ENCODE data around the gene AUP1.
A peak's percentile ranks its signal among the peaks of the same experiment; 100 is the strongest.

Gene AUP1

DNA sequence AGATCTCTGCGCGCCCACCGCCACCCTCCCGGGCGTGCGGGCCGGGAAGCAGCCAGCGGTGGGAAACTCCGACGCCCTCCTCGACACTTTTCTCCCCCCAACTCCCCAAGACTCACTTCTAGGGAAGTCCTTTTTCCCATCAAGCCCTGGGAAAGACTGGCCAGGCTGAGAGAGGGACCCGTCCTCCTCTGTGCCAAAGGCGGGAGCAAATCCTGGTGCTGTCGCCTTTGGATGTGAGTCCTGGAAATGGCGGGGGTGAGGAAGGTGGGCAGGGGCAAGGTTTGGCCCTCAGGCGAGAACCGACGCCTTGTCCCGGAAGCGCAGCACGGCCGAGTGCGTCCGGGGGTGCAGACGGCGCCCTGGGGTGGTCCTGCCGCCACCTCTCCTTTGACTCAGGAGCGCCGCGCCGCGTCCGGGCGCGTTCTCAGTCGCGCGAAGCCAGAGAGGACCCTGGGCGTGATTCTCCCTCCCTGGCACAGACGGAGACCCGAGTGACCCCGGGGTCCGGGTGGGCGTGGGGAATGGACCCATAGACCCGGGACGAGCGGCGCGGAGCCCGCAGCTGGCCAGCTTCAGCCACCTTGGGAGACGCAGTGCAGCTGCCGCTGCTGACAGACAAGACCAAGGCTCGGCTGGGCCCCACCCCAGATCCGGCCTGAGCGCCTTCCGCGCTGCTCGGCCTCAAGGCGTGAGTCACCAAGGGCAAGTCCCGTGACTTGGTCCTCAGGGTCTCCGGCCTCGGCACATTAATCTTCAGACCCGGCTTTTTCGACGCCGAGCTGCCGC, 26.6 kb downstream of the AUP1 start:
- H3K27me3 ChIP-seq (ENCODE audit: insufficient read depth, low read depth) = peaks cover 12% of the 10 kb centered on the region; the same call in 1 of the 2 replicates
- no peaks in the 10 kb centered on the region for H4K20me1 ChIP-seq (ENCODE audit: insufficient read depth)
- H3K27ac ChIP-seq = no peak overlapping the region
- H3K9ac ChIP-seq = peak overlapping the region; percentile 42; the same call in 1 of the 2 replicates
- H3K36me3 ChIP-seq (ENCODE audit: insufficient read depth) = no peaks in the 10 kb centered on the region
- peak overlapping the region; percentile 98 for H2AFZ ChIP-seq (ENCODE audit: low read depth)
- TF ChIP-seq, protein P1, sequence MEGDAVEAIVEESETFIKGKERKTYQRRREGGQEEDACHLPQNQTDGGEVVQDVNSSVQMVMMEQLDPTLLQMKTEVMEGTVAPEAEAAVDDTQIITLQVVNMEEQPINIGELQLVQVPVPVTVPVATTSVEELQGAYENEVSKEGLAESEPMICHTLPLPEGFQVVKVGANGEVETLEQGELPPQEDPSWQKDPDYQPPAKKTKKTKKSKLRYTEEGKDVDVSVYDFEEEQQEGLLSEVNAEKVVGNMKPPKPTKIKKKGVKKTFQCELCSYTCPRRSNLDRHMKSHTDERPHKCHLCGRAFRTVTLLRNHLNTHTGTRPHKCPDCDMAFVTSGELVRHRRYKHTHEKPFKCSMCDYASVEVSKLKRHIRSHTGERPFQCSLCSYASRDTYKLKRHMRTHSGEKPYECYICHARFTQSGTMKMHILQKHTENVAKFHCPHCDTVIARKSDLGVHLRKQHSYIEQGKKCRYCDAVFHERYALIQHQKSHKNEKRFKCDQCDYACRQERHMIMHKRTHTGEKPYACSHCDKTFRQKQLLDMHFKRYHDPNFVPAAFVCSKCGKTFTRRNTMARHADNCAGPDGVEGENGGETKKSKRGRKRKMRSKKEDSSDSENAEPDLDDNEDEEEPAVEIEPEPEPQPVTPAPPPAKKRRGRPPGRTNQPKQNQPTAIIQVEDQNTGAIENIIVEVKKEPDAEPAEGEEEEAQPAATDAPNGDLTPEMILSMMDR (conservative IDR thresholded peaks at IDR 0.05; ENCODE audit: low read depth, low read length) = peak; percentile 40
- H3K4me1 ChIP-seq (ENCODE audit: low read depth, poor library complexity, severe bottlenecking) = peaks cover 23% of the 10 kb centered on the region
- no peak overlapping the region for H3K4me3 ChIP-seq (IDR thresholded peaks at IDR 0.05; ENCODE audit: insufficient read depth, low read depth, low read length)
- peaks cover 13% of the 10 kb centered on the region for H3K79me2 ChIP-seq (ENCODE audit: insufficient read depth, low read depth)
- peak overlapping the region; percentile 96 for H3K4me2 ChIP-seq

DNA sequence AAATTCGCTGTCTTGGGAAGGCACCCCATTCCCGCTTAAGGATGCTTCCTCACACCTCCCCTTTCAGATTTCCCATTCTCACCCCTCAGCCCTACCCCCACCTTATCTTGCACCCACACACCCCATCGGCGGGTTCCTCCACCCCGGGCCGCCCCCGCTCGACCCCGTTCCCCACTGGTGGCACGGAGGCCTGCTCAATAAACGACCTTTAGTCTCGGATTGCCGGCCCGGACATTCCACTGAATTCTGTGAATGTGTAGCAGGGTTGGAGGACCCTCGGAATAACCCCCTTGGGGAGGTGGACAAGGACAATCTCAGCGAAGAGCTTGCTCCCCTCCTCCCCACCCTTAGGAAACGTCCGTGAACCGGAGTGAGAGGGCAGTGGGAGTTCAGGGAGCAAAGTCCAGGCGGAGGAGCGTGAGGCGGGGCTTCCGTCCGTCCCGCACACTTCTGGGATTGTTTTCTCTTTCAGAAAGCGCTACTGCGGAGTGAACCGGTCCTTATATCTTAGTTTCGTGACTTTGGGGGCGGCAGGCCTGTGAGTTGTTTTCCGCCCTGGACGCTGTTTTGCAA, 27.3 kb downstream of the AUP1 start:
- Histone ChIP-seq H3K4me2 (peak overlapping the region; percentile 96), H3K4me3 (IDR thresholded peaks at IDR 0.05; ENCODE audit: insufficient read depth, low read depth, low read length) (no peak overlapping the region), H3K79me2 (ENCODE audit: insufficient read depth, low read depth) (peaks cover 13% of the 10 kb centered on the region), H3K27me3 (ENCODE audit: insufficient read depth, low read depth) (peaks cover 12% of the 10 kb centered on the region; the same call in 1 of the 2 replicates), H3K27ac (no peak overlapping the region), H3K36me3 (ENCODE audit: insufficient read depth) (no peaks in the 10 kb centered on the region), H3K4me1 (ENCODE audit: low read depth, poor library complexity, severe bottlenecking) (peaks cover 21% of the 10 kb centered on the region), H2AFZ (ENCODE audit: low read depth) (peak overlapping the region; percentile 98), H4K20me1 (ENCODE audit: insufficient read depth) (no peaks in the 10 kb centered on the region), H3K9ac (peak overlapping the region; percentile 42; the same call in 1 of the 2 replicates)
- TF ChIP-seq, protein P1 (conservative IDR thresholded peaks at IDR 0.05; ENCODE audit: low read depth, low read length) = no peak

DNA sequence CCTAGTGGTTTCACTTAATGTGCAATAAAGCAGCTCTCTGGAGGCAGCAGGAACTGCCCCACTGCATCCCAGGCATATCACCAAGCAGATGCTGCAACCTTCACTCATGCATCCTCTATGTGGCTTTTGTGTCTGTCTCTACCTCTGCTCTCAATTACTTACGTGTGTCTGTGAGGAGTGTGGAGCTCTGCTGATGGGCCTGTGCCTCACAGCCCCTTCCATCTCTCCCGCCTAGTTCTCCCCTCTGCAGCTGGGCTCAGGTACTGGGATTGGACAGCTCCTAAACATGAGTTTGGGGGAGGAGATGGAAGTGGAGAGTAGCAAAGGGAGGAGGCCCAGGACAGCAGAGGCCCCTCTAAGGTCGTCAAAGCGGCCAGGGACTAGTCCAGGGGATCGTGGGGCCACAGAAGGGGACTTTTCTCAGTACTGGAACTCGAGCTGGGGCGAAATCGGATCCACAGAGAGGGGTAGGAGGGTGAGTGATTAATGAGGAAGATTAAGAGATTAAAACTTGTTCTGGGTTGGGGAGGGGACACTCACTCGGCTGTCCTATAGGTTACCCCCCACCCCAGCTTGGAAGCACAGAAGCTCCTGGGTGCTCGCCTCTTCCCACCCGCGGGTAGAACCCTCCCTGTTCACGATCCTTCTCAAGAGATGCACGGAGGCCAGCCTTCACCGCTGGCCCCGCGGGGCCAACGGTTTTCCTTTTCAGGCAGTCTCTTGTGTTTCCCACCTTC, 28.0 kb downstream of the AUP1 start:
- Histone ChIP-seq H3K79me2 (ENCODE audit: insufficient read depth, low read depth) (peaks cover 8% of the 10 kb centered on the region), H3K4me1 (ENCODE audit: low read depth, poor library complexity, severe bottlenecking) (peaks cover 19% of the 10 kb centered on the region), H3K27me3 (ENCODE audit: insufficient read depth, low read depth) (peaks cover 12% of the 10 kb centered on the region; the same call in 1 of the 2 replicates), H3K27ac (no peak overlapping the region), H3K4me3 (IDR thresholded peaks at IDR 0.05; ENCODE audit: insufficient read depth, low read depth, low read length) (no peak overlapping the region), H3K4me2 (no peak overlapping the region), H3K36me3 (ENCODE audit: insufficient read depth) (no peaks in the 10 kb centered on the region), H3K9ac (no peak overlapping the region), H4K20me1 (ENCODE audit: insufficient read depth) (no peaks in the 10 kb centered on the region), H2AFZ (ENCODE audit: low read depth) (no peak overlapping the region; the same call in 1 of the 2 replicates)
- TF ChIP-seq, protein P1 (conservative IDR thresholded peaks at IDR 0.05; ENCODE audit: low read depth, low read length) = no peak

DNA sequence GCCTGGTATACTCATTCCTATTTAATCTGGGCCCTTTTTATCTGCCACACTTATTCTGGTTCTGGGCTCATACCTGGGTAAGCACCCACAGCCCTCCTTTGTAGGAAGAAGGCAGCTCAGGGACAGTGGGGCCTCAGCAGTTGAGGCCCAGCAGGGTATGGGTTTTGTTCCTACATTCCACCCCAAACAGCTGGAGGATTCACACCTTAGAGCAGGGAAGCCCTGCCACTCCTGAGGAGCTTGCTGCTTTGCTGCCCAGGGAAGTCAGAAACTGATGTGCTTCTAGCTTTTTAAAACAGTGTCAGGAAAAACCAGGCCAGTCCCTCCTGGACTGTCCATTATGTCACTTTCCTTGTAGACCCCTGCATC, 28.9 kb downstream of the AUP1 start:
- H4K20me1 ChIP-seq (ENCODE audit: insufficient read depth) = no peaks in the 10 kb centered on the region
- H3K4me2 ChIP-seq = no peak overlapping the region
- no peaks in the 10 kb centered on the region for H3K79me2 ChIP-seq (ENCODE audit: insufficient read depth, low read depth)
- H3K27me3 ChIP-seq (ENCODE audit: insufficient read depth, low read depth) = peaks cover 12% of the 10 kb centered on the region; the same call in 1 of the 2 replicates
- H3K4me1 ChIP-seq (ENCODE audit: low read depth, poor library complexity, severe bottlenecking) = peaks cover 10% of the 10 kb centered on the region
- no peak overlapping the region for H3K9ac ChIP-seq
- TF ChIP-seq, protein P1 (conservative IDR thresholded peaks at IDR 0.05; ENCODE audit: low read depth, low read length) = no peak
- H2AFZ ChIP-seq (ENCODE audit: low read depth) = no peak overlapping the region
- no peak overlapping the region for H3K27ac ChIP-seq
- no peaks in the 10 kb centered on the region for H3K36me3 ChIP-seq (ENCODE audit: insufficient read depth)
- no peak overlapping the region for H3K4me3 ChIP-seq (IDR thresholded peaks at IDR 0.05; ENCODE audit: insufficient read depth, low read depth, low read length)
